ENCODE results near the gene MXD4. TPM values are rescaled to one million over a fixed set of nuclear protein-coding genes. Genes with fewer than 3 reads are reported as not detected.

Gene MXD4
- total and polyA plus RNA-seq, 9 of the 15 experiments (the other 6 are each of a cell fraction or from before 2014, with no cell fraction given) = 0.06 to 13.5 (median 5.9) TPM

DNA sequence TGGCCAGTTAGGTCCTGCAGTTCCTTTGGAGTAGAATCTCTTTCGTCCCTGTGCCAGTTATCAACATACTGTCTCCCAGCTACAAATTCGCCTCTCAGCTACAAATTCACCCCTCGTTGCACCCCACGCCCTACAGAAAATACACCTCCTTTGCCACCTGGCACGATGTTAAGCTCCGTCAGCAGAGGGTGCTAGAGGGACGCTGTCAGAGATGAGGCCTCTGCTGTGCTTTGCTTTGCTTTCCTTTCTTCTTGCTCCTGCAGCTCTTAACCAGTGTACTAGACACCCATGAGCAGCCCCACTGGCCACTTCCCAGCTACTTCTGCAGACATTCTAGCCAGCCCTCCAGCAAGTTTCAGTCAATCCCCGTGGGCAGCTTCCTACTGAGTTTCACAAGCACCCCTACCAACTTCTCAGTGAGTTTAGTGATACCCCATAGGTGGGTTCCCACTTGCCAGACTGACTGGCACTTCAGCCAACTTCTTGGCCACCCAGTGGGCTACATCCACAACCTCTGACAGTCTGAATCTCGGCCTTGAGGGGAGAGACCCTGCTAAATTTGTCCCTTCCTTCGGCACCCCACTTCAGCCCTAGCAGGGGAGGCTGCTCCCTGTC is 41.8 kb downstream of the MXD4 start (continued):
- TF ChIP-seq PATZ1 (CRISPR knock-in tag; IDR thresholded peaks at IDR 0.05; ENCODE audit: borderline replicate concordance) (no peak), PRPF4 (IDR thresholded peaks at IDR 0.05; ENCODE audit: insufficient read depth, low read depth, low read length, poor library complexity, severe bottlenecking) (no peak), SMARCC2 (IDR thresholded peaks at IDR 0.05; ENCODE audit: low read depth) (no peak), SRSF7 (optimal IDR thresholded peaks at IDR 0.05; ENCODE audit: low read depth, low read length) (no peak), ARID3B (CRISPR knock-in tag; IDR thresholded peaks at IDR 0.05; ENCODE audit: borderline replicate concordance) (no peak), EHMT2 (IDR thresholded peaks at IDR 0.05) (no peak), NRF1 (conservative IDR thresholded peaks at IDR 0.05 in 1 of 2, IDR thresholded peaks at IDR 0.05 in 1 of 2) (0 out of 4 replicates have a peak, but pooled peaks of 1 of the 2 experiments have one; percentile 10), MEIS2 (IDR thresholded peaks at IDR 0.05; ENCODE audit: partially characterized antibody) (no peak), IRF9 (tag; IDR thresholded peaks at IDR 0.05) (no peak), NONO (IDR thresholded peaks at IDR 0.05; ENCODE audit: low read depth in 2 of 2, low read length in 1 of 2) (0 out of 4 replicates have a peak, but pooled peaks of 1 of the 2 experiments have one; percentile 18), CBFA2T3 (IDR thresholded peaks at IDR 0.05) (no peak), POLR2AphosphoS2 (IDR thresholded peaks at IDR 0.05; ENCODE audit: low read length) (no peak), HCFC1 (IDR thresholded peaks at IDR 0.05; ENCODE audit: low read depth, low read length) (0 out of 2 replicates have a peak, but pooled peaks have one; percentile 24), ZNF766 (CRISPR knock-in tag; conservative IDR thresholded peaks at IDR 0.05) (no peak), BDP1 (IDR thresholded peaks at IDR 0.05; ENCODE audit: insufficient read depth, insufficient read length) (no peak), RB1 (IDR thresholded peaks at IDR 0.05; ENCODE audit: low read depth) (0 out of 2 replicates have a peak, but pooled peaks have one; percentile 45)
- TF ChIP-seq, protein P1, sequence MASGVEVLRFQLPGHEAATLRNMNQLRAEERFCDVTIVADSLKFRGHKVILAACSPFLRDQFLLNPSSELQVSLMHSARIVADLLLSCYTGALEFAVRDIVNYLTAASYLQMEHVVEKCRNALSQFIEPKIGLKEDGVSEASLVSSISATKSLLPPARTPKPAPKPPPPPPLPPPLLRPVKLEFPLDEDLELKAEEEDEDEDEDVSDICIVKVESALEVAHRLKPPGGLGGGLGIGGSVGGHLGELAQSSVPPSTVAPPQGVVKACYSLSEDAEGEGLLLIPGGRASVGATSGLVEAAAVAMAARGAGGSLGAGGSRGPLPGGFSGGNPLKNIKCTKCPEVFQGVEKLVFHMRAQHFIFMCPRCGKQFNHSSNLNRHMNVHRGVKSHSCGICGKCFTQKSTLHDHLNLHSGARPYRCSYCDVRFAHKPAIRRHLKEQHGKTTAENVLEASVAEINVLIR (CRISPR knock-in tag; IDR thresholded peaks at IDR 0.05) = no peak
- TF ChIP-seq, protein P2, sequence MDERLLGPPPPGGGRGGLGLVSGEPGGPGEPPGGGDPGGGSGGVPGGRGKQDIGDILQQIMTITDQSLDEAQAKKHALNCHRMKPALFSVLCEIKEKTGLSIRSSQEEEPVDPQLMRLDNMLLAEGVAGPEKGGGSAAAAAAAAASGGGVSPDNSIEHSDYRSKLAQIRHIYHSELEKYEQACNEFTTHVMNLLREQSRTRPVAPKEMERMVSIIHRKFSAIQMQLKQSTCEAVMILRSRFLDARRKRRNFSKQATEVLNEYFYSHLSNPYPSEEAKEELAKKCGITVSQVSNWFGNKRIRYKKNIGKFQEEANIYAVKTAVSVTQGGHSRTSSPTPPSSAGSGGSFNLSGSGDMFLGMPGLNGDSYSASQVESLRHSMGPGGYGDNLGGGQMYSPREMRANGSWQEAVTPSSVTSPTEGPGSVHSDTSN (CRISPR knock-in tag; IDR thresholded peaks at IDR 0.05; ENCODE audit: low read depth) = no peak
- TF ChIP-seq, protein P2 (tag; conservative IDR thresholded peaks at IDR 0.05; ENCODE audit: low read depth) = no peak

Measured in K562 (cell line).